Measurements from ENCODE around the gene ETV5.
"Not testable (repeated sequence)": the region's sequence is repeated elsewhere in the genome, so short reads cannot be mapped to it uniquely, and the experiment has no call there.

DNA sequence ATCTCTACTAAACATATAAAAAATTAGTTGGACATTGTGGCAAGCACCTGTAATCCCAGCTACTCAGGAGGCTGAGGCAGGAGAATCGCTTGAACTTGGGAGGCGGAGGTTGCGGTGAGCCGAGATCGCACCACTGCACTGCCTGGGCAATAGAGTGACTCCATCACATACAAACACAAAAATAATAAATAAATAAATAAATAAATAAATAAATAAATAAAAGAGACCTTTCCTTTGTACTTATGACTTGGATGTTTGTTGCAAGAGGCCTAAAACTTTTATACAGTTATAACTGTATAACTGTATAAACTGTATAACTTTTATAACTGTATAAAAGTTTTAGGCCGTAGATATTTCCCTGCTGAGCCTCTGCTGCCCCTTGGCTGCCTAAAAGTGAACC, 87.6 kb downstream of the ETV5 start:
- TF ChIP-seq CTCF (IDR thresholded peaks at IDR 0.05; ENCODE audit: low read depth, low read length); EZH2phosphoT487 (IDR thresholded peaks at IDR 0.05; ENCODE audit: low read depth): not testable (repeated sequence)

Measured in OCI-LY3 (cell line).